Pulmonary artery endothelial cell (primary cell): ENCODE data around the gene STK32A. TPM values are rescaled to one million over a fixed set of nuclear protein-coding genes. Genes with fewer than 3 reads are reported as not detected.

Experiments
- DNase-seq: peaks from one replicate; pipeline ENCODE4 v3.0.0-alpha.2; 2011; ENCODE audit warnings: low read depth, low spot score
- total RNA-seq: library from RNA; depleted of rRNA; stranded (reverse); fragments of >200 nt; gene quantifications from 2 replicates; pipeline ENCODE4 v1.2.3, GENCODE V29; 2014

The STK32A gene
- total RNA-seq, 1 donor from 2014 or later, result 0.20 TPM

DNA sequence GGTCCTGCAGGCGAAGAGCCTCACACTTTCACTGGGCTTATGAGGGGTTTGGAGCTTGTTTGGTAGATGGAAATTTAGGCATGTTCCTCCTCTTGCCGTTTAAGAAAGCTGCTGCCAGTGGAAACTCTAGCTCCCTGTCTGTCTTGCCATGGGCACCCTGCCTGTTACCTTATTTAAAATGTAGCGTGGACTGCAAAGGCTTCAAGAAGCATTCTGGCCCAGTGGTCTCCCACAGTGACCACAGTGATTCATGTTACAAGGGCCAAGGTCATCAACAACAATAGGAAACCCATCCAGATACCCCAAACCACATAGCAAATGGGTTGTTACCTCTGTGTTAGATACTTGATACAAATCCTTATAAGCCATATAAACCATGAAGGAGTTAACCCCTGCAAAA lies 178.4 kb downstream of the STK32A start:
- no peak for DNase-seq

GRCh38 chr5:147415651-147416050 lies 180.8 kb downstream of the STK32A start:
- DNase-seq, result no peak

DNA sequence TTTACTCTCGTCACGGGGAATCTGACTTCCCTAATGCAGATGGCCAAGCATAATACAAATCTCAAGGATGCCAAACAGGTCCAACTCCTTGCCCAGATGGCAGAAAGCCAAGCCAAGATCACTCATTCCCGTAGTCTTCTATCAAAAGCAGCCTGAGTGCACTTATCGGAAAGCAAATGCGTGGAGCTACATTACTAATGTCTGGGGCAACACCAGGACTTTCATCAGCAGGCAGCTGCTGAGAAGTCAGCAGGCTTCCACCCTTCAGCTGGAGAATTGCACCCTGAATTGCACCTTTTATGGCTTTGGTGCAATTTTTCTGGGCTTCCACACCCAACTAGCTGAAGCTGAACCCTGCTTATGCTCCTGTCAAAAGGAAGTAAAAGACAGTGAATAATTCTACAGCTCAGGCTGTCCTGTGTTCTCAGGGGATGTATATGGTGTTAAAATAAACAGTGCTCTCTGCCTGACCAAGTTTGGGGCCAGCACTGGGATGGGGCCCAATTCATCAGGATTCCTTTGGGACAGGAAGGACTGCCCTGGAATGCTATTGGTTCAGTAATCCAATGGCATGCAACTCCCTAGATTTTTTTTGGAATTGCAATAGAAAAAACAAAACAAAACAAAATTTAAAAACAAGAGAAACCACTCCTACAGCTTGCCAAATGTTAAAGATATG lies 182.4 kb downstream of the STK32A start:
- peak; percentile 74 for DNase-seq

- DNase-seq, result no peak
These were observed 183.8 kb downstream of the STK32A start for GRCh38 chr5:147418613-147419012.

DNA sequence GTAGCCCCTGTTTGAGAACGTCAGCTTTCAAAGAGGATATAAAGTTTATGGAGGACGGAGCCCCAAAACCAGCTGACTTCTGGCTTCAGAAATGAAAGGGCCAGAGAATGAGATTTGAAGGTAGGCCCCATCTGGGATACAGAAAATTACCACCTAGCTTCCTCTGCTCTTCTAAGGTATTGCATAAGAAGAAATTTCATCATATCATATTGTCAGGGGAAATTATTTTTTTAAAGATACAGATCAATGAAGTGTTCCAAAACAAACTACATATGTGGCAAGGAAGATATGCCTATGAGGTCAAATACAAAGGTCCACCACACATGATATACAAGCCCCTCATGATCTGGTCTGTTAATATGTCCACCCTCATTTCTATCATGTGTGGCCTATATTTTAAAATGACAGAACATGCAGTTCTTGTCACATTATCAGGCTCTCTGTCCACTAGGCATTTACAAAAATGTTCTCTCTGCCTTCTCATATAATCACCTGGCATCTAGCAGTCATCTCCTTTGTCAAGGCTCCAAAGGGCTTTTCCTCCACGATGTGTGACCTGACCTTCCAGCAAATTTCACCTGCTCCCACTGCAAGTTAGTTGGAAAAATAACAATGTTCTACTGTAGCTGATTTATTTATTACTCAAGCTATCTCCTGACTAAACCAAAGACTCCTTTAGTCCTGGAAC lies 192.0 kb downstream of the STK32A start:
- DNase-seq, result no peak

DNA sequence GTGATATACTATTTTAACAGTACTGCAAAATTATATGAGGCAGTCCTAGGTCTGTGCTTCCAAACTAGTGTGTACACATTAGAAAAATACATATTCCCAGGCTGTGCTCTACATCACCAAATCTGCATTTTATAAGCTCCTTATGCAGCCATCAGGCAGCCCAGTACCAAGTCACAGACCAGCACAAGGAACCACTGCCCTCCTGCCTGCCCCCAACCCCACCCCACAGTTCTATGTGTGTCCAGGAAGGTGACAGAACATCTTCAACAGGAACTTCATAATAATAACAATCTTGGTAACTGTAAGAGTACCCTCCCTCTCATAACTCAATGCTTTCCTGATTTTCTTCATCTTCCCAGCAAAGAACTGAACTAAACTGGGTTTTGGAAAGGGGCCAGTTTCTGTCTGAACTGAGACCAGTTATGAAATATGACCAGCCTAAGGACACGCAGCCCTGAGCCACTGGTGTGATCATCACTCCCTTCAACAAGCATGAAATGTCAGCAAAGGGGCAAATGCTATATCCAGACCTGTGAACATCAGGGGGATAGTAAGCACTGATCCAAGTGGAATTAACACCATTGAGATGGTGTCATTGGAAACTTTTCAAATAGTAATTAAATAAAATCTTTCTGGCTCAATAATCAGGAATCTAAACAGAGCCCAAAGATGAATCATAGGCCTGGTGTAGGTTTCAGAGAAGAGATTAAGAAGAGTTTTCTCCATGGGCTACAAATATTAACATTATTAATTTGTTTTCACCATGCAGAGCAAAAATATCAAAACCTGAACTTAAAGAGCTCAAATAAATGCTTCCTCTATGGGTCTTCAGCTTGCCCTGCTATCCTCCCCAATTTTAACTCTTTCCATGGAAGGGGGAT lies 192.9 kb downstream of the STK32A start:
- DNase-seq, result no peak

GRCh38 chr5:147430628-147431027 lies 195.8 kb downstream of the STK32A start:
- DNase-seq, result no peak

DNA sequence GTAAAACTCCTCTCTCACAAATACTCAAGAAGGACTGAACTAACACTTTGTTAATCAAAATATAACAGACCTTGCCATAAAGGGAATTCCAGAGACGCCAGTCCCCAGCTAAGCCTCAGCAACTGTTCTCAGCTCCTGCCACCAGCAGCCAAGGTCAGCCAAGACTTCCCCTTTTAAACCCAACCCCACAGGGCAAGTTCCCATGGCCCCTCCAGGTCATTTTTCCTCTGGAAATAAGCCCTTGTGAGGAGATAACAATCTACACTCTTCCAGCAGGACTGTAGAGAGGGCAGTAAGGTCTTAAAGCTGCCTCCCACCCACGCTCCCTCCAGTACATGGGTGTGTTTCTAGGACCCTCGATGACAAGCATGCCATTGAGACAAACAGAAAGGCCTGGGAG lies 196.8 kb downstream of the STK32A start:
- DNase-seq, result no peak

- DNase-seq, result no peak
These were observed 197.5 kb downstream of the STK32A start for GRCh38 chr5:147432323-147432722.

DNA sequence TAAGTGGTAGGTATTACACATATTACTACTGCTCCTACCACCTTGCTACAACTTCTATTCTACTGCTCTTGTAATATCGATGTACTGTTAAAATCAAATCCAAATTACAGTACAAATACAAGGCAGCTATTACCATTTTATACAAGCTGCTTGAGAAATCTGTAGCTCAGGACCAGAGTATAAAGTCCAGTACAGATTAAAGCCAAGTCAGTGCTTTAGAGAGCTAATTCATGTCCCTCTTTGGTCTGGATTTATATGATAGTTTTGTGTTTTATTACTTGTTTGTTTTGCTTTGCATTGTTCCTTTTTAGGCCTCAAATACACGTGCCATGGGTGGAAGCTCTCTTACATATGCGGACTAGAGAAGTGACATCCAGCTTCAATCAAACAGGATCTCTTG lies 199.2 kb downstream of the STK32A start:
- no peak for DNase-seq

GRCh38 chr5:147436596-147436995 lies 201.8 kb downstream of the STK32A start:
- DNase-seq, result no peak

DNA sequence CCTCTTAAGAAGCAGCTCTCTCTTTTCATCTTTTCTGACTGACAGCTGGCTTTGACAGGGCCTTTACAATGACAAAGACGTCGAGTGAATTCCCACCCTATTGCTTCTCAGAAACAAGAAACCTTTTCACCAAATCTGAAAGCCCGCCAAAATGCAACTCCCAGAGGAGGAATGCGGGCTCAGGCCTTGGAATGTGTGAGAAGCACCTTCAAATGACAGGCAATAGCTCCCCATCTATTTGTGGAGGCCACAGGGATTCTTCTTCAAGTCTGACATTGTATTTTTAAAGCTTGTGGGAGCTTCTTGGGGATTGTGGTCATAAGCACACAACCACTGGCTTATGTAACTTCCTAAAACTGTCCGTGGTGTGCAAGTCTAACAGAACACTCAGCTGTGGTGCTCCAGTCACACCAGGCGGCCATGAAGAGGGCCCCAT lies 202.4 kb downstream of the STK32A start:
- DNase-seq, result no peak
